SKM-1 (cell line): Measurements from ENCODE around the gene MYO1E.
"Not testable (repeated sequence)": the region's sequence is repeated elsewhere in the genome, so short reads cannot be mapped to it uniquely, and the experiment has no call there.

Experiments
- DNase-seq: peaks from one replicate; lab custom pipeline; 2025; ENCODE audit not compliant: unreplicated experiment; lab: John Stamatoyannopoulos, UW

MYO1E gene

GRCh38 chr15:59295261-59296001 is 77.2 kb downstream of the MYO1E start:
- no peak for DNase-seq

DNA sequence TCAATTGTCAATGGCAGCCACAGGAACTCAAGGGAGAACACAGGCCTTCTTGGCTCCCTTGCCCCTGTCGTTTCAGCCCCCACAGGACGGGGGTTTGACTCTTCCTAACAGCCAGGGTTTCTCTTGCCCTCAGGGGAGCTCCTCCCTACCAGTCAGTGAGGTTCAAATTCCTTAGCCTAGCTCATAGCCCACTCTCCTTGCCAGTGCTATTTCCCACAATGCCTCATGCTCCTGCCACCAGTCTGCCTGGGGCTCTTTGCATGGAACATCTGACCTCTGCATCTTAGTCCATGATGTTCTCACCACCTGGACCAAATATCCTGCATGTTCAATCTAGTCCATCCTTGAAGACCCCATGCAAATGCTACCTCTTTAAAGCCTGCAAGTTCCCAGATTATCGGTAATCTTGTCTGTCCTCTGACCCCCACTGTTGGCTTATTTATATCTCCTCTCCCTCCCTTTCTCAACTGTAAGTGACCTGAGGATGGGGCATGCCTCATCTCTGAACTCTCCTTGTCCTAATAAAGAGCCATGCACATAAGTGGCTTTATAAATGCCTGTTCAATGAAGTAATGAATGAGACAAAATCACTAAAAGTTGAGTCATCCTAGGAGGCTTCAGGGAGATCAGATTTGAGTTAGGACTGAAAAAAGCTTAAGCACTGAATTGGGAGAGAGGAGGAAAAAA is 78.0 kb downstream of the MYO1E start:
- DNase-seq, result no peak

GRCh38 chr15:59292442-59293151 is 80.1 kb downstream of the MYO1E start:
- no peak for DNase-seq

DNA sequence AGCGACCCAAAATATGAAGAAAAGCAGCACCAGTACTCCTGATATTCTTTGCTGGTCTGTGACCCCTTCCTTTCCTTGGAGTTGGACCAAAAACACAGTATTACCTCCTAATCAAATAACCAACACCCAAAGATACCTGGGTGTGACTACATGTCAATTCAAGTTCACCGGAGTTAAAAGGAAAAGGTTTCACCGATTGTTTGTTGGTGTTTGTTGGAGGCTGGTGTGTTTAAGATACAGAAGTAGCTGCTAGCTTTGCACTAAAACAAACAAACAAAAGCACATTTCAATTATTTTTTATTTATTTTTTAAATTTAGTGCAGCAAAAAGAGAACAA is 81.5 kb downstream of the MYO1E start:
- no peak for DNase-seq

DNA sequence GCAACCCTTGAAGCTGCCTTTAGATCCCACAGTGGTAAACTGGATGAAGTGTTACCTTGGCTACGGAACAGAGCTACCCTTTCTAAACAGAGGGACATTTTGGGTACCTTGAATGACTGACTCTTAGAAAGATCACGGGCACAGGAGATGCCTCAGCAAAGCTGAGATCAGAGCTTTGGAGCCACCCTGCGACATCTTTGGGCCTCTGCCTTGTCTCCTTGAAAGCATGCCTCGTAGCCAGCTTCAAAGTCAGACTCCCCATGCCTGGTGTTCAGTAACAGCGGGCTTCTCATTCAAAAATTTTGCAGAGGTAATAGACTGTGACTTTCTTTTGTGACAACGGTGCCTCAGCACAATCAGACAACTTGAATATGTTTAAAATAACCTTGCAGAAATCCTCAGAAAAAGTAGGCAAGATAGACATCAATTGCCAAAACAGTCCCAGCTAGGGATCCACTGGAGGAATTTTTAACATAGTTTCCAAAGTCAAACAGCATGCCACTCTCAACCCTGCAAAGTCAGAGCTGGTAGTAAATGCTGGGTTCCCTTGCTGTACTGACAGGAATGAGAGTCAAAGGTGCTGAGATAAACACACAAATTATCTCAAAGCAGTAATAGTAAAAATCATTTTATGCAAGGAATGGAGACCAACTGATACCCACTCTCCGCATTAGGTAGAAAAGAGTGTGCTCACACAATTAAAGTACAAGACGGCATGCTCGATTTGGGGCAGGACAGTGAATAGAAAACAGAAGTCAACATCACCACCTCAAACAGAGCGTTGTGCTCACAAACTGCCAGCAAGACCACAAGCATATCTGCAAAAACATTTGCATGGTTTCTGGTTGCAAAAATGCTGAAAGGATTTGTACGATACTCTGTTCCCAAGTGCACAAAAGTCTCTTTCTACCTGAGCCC is 82.1 kb downstream of the MYO1E start:
- DNase-seq, result no peak

DNA sequence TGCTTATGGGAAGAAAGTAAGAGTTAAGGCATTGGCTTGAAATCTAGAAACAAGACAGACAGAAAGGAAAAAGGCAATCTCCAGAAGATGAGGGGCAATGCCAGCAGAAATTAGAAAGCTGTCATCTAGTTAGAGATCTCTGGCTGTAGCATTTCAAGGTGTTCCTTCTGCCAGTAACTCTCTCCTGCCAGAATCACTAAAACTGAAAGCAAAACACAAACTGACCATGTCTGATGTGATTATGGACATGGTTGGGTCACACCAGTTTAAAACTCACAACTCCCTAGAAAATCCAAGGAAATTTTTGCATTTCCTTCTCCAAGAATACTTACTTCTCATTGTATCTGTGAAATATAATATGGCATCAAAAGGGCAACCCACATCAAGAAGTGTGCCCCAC is 83.1 kb downstream of the MYO1E start:
- no peak for DNase-seq

DNA sequence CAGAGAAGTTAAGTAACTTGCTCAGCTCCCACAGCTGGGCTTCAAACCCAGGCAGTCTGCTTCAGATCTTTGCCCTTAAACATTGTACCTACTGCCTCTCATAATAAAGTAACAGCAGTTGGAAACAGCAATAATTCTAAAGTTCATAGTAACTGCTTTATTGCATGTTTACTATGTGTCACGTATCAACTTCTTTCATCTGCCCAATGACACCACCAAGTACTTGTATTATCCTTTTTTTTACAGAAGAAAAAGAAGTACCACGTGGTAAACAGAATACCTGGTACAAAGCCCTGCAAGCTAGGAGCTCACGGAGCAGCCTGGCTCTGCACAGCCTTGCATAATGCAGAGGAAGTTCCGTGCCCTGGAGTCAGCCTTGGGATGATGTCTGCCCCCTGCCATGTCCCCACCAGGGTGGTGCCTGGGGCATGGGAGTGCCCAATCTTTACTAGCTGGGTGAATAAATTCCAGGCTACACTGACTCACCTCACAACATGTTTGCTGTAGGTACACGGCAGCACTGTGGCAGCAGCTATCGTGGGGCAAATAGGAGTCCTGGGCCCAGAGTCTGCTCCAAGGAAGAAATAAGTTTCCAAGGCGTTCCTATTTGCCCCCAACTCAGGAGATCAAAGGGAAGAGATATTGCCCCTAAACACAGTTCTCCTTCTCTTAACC is 88.8 kb downstream of the MYO1E start:
- no peak for DNase-seq

DNA sequence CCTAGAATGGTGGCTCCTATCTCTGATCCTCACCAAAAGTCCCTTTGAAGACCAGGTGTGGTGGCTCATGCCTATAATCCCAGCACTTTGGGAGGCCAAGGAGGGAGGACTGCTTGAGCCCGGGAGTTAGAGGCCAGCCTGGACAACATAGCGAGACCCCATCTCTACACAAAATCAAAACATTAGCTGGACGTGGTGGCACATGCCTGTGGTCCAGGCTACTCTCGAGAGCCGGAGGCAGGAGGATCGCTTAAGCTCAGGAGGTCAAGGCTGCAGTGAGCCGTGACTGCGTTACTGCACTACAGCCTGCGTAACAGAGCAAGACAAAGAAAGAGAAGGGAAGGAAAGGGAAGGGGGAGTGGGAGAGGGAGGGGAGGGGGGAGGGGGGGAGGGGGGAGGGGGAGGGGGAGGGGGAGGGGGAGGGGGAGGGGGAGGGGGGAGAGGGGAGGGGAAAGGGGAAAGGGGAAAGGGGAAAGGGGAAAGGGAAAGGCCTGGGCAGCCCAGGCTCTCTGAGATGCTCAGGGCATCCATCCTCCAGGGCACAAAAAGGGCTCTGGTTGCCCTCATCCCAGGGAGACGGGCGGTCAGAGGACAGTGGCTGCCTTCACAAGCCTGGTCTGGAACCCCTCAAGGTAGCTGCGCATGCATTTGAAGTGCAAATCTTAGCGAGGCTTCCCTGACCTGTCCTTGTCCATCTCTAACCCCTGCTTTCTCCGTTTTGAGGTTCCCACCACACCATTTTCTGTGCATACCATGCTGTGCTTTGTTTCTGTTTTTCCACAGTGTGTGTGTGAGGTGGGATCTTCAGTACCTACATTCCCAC is 89.9 kb downstream of the MYO1E start:
- DNase-seq, result no peak

DNA sequence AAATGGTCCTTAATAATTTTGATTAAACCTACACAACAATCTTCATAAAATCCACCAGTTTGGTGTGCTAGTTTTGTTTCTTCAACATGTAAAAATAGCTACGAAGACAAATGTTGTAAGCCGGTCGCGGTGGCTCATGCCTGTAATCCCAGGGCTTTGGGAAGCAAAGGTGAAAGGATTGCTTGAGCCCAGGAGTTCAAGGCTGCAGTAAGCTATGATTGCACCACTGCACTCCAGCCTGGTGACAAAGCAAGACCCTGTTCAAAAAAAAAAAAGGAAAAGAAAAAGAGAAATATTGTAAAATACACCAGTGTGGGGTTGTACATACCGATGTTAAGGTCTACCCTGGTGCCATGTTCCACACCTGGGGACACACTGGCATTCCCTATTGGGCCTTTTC is 91.0 kb downstream of the MYO1E start:
- no peak for DNase-seq

DNA sequence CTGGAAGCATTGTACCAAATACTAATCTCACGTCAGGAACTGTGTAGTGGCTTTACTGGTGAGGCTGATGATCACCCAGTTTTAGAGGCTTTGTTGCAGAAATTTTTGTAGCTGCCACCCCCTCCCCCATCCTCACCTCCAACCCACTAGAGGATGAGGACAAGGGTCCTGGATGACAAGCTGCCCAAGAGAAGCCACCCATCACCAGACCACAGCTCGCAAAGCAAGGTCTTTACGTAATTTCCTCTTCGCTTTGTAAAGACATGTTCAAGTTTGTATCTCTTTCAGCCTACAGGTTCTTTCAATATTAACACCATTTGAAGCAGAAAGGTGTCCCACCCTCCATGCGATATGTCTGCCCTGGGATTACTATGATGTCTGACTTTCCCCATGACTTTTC is 91.8 kb downstream of the MYO1E start:
- DNase-seq, result peak; percentile 8

- not testable (repeated sequence) for DNase-seq
These were observed 92.4 kb downstream of the MYO1E start for GRCh38 chr15:59280292-59280691.

DNA sequence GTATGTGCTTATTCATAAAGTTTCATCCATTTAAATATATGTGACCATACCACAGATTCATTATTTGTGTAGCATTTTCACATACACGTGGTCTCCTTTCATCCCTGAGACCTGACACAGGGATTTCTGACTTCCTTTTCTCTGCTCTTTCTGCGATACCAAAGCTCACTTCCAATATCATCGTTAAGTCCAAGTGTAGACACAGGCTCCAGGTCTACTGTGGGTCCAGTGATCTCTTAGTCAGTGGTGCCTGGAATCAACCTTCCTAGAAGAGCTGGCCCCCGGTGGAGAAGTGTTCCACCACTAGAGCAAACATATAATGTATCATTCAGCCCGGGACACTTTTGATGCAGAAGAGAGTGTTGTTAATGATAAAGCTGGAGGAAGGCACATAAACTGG is 93.6 kb downstream of the MYO1E start:
- no peak for DNase-seq

DNA sequence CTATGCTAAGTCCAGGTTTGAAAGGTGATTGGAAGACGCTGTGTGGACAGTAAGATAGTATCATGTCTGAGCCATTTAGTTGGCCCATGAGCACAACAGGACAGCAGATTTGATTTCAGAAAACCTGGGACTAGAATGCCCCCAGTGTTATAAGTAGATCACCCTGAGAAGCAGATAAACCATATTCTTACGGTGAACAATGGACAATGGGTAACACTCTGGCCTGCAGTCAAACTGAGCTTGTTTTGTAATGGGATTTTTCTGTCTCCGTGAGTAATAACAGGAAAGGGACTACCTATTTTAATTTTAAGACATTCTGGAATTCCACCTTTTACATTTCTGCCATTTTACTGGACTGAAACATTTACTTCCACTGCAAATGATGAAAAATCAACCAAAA is 94.6 kb downstream of the MYO1E start:
- DNase-seq, result no peak

DNA sequence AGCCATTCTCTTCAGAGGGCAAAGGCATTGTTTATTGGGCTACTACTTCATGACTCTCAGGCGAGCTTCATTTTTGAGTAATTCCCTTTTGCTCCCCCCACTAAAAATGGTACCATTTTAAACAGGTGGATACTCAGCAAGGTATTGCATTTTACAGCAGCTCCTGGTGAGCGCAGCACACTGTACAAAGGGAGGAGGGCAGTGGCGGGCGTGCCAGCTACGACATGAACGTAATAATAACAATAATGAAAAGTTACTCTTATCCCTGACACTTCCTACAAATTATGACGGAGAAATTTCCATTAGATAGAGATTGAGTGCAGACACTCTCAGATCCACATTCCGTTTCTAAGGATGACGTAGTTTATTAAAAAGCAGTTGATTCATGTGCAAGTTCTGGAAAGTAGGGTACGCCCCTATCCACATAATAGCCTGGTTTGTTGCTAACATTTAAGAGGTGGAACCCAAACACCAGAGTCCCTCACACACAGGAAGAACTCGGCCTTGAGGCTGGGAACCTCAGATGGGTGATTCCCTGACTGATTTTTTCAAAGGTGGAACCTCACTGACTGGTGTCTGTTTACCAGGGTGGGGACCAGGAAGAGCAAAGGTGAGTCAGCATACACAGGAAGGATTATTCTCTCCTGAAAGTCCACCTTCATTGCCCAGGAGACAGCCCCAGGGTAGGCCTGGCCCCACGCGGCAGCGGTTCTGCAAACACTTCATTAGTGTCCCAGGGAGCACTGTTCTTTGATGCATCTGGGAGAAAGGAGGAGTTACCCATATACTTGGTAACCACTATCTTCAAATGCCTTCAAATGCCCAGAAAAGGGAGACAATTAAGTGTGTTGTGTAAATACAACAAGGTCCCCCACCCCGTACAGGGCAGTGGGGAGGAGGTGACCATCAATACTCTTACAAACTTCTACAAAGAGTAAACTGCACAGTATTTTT is 96.2 kb downstream of the MYO1E start:
- no peak for DNase-seq

- DNase-seq, result peak; percentile 44
These were observed 98.3 kb downstream of the MYO1E start for GRCh38 chr15:59274126-59274970.

DNA sequence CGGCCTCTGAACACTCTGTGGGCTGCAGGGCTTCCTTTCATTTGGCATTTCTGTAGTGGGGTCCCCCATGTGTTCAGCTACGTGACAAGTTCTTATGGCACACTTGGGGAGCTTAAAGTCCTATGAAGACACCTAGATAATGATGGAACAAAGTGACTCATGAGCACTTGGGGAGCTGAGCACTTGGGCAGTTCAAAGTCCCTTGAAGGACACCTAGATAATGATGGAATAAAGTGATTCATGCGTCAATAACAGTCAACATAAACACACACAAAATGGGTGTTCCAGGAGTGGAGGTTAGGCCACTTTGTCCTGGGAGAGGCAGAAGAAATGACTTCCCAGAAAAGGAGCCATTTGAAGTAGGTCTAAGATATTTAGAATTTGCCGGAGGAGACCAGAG is 99.4 kb downstream of the MYO1E start:
- no peak for DNase-seq

DNA sequence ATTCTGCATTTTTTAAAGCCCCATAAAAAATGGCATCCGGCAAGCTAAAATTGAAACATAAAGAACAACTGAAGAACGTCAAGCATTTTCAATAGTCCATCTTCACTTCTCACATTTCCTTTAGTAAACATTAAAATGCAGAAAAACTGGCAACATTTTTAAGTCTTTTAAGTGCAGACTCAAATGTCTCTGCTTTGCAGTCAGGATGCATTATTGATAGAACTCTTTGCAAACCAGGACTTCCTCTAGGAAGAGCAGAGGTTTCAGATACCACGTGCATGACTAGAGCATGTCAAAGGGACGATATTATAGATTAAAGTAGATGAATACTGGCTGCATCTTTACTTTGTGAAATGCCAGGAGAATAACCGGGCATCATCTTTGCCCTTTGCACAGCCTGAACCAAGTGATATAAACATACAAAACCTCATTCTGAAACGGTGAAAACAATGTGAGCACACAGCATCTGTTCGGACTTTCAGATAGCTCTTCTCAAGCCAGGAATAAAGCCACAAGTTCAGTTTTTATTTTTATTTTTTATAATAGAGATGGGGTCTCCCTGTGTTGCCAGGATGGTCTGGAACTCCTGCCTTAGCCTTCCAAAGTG is 101.0 kb downstream of the MYO1E start:
- DNase-seq, result no peak
